ENCODE measurements around the gene KRTAP13-3. TPM values are rescaled to one million over a fixed set of nuclear protein-coding genes. Genes with fewer than 3 reads are reported as not detected.

The KRTAP13-3 gene
- total RNA-seq, 6 experiments from 2014 or later, result not detected

- WGBS (ENCODE audit: insufficient coverage, low coverage, low lambda C conversion rate, missing lambda C conversion rate), result 35% methylated on average over 4 of the region's 4 CpGs
These were observed 21.3 kb upstream of the KRTAP13-3 start for GRCh38 chr21:30447056-30447455.

GRCh38 chr21:30444204-30444603 is 18.5 kb upstream of the KRTAP13-3 start:
- H3K9me3 ChIP-seq, result no peaks in the 10 kb centered on the region
- no peak for TF ChIP-seq POLR2A (IDR thresholded peaks at IDR 0.05)
- no peaks in the 10 kb centered on the region for H3K4me1 ChIP-seq
- ATAC-seq, result no peak
- WGBS (ENCODE audit: insufficient coverage, low coverage, low lambda C conversion rate, missing lambda C conversion rate), result 9% methylated on average over 1 of the region's 1 CpG
- no peaks in the 10 kb centered on the region for H3K36me3 ChIP-seq
- H3K27ac ChIP-seq, result no peak overlapping the region
- no peak for DNase-seq
- intact Hi-C loops (cut with DNase I), result no loop called here
- no peaks in the 10 kb centered on the region for H3K27me3 ChIP-seq
- H3K4me3 ChIP-seq, result no peak overlapping the region

More at GRCh38 chr21:30447056-30447455, 21.3 kb upstream of the KRTAP13-3 start:
- H3K27me3 ChIP-seq, result no peaks in the 10 kb centered on the region
- intact Hi-C loops (cut with DNase I), result no loop called here
- DNase-seq (no peak), ATAC-seq (no peak)
- H3K4me3 ChIP-seq, result no peak overlapping the region
- no peaks in the 10 kb centered on the region for H3K9me3 ChIP-seq
- no peaks in the 10 kb centered on the region for H3K4me1 ChIP-seq
- H3K27ac ChIP-seq, result no peak overlapping the region
- TF ChIP-seq POLR2A (IDR thresholded peaks at IDR 0.05) (no peak), CTCF (IDR thresholded peaks at IDR 0.05) (no peak)
- H3K36me3 ChIP-seq, result no peaks in the 10 kb centered on the region

GRCh38 chr21:30443226-30443625 is 17.5 kb upstream of the KRTAP13-3 start:
- intact Hi-C loops (cut with DNase I), result no loop called here
- Histone ChIP-seq H3K4me1 (no peaks in the 10 kb centered on the region), H3K4me3 (no peak overlapping the region), H3K9me3 (no peaks in the 10 kb centered on the region), H3K36me3 (no peaks in the 10 kb centered on the region), H3K27me3 (no peaks in the 10 kb centered on the region), H3K27ac (no peak overlapping the region)
- DNase-seq, result no peak
- no peak for ATAC-seq
- TF ChIP-seq CTCF (IDR thresholded peaks at IDR 0.05), result no peak
- no peak for TF ChIP-seq POLR2A (IDR thresholded peaks at IDR 0.05)

GRCh38 chr21:30439975-30440374 is 14.2 kb upstream of the KRTAP13-3 start, which contains the start of gene KRTAP15-1:
TSS of gene KRTAP15-1 (plus strand) at chr21:30440275. CDS start at chr21:30440328, 53 bp downstream.
- WGBS (ENCODE audit: insufficient coverage, low coverage, low lambda C conversion rate, missing lambda C conversion rate), result 83% methylated on average over 5 of the region's 5 CpGs
- H3K9me3 ChIP-seq, result no peaks in the 10 kb centered on the region
- DNase-seq (no peak), ATAC-seq (no peak)
- no peaks in the 10 kb centered on the region for H3K27me3 ChIP-seq
- no peaks in the 10 kb centered on the region for H3K36me3 ChIP-seq
- intact Hi-C loops (cut with DNase I), result no loop called here
- H3K4me1 ChIP-seq, result no peaks in the 10 kb centered on the region
- H3K4me3 ChIP-seq, result no peak within 1 kb of the TSS
- no peak within 1 kb of the TSS for H3K27ac ChIP-seq
- TF ChIP-seq CTCF (IDR thresholded peaks at IDR 0.05) (no peak), POLR2A (IDR thresholded peaks at IDR 0.05) (no peak)

- no peak overlapping the region for H3K4me3 ChIP-seq
- H3K9me3 ChIP-seq, result no peaks in the 10 kb centered on the region
- TF ChIP-seq CTCF (IDR thresholded peaks at IDR 0.05) (no peak), POLR2A (IDR thresholded peaks at IDR 0.05) (no peak)
- no peaks in the 10 kb centered on the region for H3K27me3 ChIP-seq
- 46% methylated on average over 3 of the region's 3 CpGs for whole genome bisulfite sequencing (ENCODE audit: insufficient coverage, low coverage, low lambda C conversion rate, missing lambda C conversion rate)
- DNase-seq (no peak), ATAC-seq (no peak)
- no peaks in the 10 kb centered on the region for H3K36me3 ChIP-seq
- no peak overlapping the region for H3K27ac ChIP-seq
- intact Hi-C loops (cut with DNase I), result no loop called here
- H3K4me1 ChIP-seq, result no peaks in the 10 kb centered on the region
These were observed 11.4 kb upstream of the KRTAP13-3 start for GRCh38 chr21:30437010-30437565.

Measured in right lobe of liver (tissue), 6 donors.